ENCODE data around the gene OR7G2. TPM values are rescaled to one million over a fixed set of nuclear protein-coding genes. Genes with fewer than 3 reads are reported as not detected.

The OR7G2 gene
- total RNA-seq, 1 experiment from 2014 or later = not detected

GRCh38 chr19:9075064-9075949 is 32.0 kb downstream of the OR7G2 start:
- POLR2A ChIA-PET = interaction anchor here (0.8 kb wide), 1 partner anchor 21 kb away, joined by 3 read pairs; no protein-coding TSS in a partner anchor
- in situ Hi-C loops (cut with HindIII; ENCODE audit: low pct_unique_long_range_greater_than_20kb, low sequenced_read_pairs) = no loop called here
- ATAC-seq (peak; percentile 95), DNase-seq (ENCODE audit: low read depth, low spot score) (peak; percentile 78)
- intact Hi-C loops (cut with micrococcal nuclease; ENCODE audit: unreplicated experiment) = loop anchor here (10.0 kb wide), 2 partner anchors 261 to 421 kb away; no protein-coding TSS in a partner anchor
- H3K36me3 ChIP-seq (ENCODE audit: control insufficient read depth, insufficient read depth, low read length) = no peaks in the 10 kb centered on the region
- H3K4me1 ChIP-seq (ENCODE audit: control insufficient read depth, insufficient read depth, low read length) = peaks cover 31% of the 10 kb centered on the region
- CTCF ChIA-PET = interaction anchor here (0.6 to 1.2 kb wide), 2 partner anchors 459 to 494 kb away, joined by 3 to 9 read pairs; no protein-coding TSS in a partner anchor
- no peaks in the 10 kb centered on the region for H3K27me3 ChIP-seq (ENCODE audit: control insufficient read depth, insufficient read depth, low read length)
- no peaks in the 10 kb centered on the region for H3K9me3 ChIP-seq (ENCODE audit: control insufficient read depth, insufficient read depth, low read depth, low read length)
- BruUV-seq (replicated peaks) = no TSS peak
- H3K4me3 ChIP-seq (ENCODE audit: low read depth in 2 of 2, low read length in 2 of 2) = no peak overlapping the region
- no peak for TF ChIP-seq CTCF (IDR thresholded peaks at IDR 0.05)
- TF ChIP-seq TCF7L2 (IDR thresholded peaks at IDR 0.05; ENCODE audit: low read depth, low read length) = peak; percentile 98
- peak; percentile 88 for TF ChIP-seq POLR2AphosphoS5 (IDR thresholded peaks at IDR 0.05; ENCODE audit: low read depth, low read length)
- 0 out of 4 replicates have a peak, but pooled peaks of 1 of the 2 experiments have one; percentile 29 for TF ChIP-seq REST (IDR thresholded peaks at IDR 0.05; ENCODE audit: insufficient read depth in 1 of 2, low read depth in 2 of 2, low read length in 1 of 2)
- TF ChIP-seq SIN3A (IDR thresholded peaks at IDR 0.05; ENCODE audit: borderline replicate concordance, insufficient read depth, low read depth, low read length) = 0 out of 2 replicates have a peak, but pooled peaks have one; percentile 43
- peak overlapping the region; percentile 95 for H3K27ac ChIP-seq (ENCODE audit: low read length)

- ChIA-PET CTCF (interaction anchor here (0.6 to 0.7 kb wide), 2 partner anchors 31 to 64 kb away, joined by 3 read pairs; no protein-coding TSS in a partner anchor), POLR2A (interaction anchor here (0.7 kb wide), 1 partner anchor 492 kb away, joined by 4 read pairs; no protein-coding TSS in a partner anchor)
- in situ Hi-C loops (cut with HindIII; ENCODE audit: low pct_unique_long_range_greater_than_20kb, low sequenced_read_pairs) = no loop called here
Observed at GRCh38 chr19:9073806-9074205, 33.5 kb downstream of the OR7G2 start.

More at GRCh38 chr19:9073806-9074205, 33.5 kb downstream of the OR7G2 start:
- BruUV-seq (replicated peaks) = no TSS peak
- H3K36me3 ChIP-seq (ENCODE audit: control insufficient read depth, insufficient read depth, low read length) = no peaks in the 10 kb centered on the region
- H3K4me3 ChIP-seq (ENCODE audit: low read depth in 2 of 2, low read length in 2 of 2) = no peak overlapping the region
- TF ChIP-seq SIN3A (IDR thresholded peaks at IDR 0.05; ENCODE audit: borderline replicate concordance, insufficient read depth, low read depth, low read length) (no peak), REST (IDR thresholded peaks at IDR 0.05; ENCODE audit: insufficient read depth in 1 of 2, low read depth in 2 of 2, low read length in 1 of 2) (no peak), CTCF (IDR thresholded peaks at IDR 0.05) (no peak), POLR2AphosphoS5 (IDR thresholded peaks at IDR 0.05; ENCODE audit: low read depth, low read length) (no peak), TCF7L2 (IDR thresholded peaks at IDR 0.05; ENCODE audit: low read depth, low read length) (no peak)
- peak overlapping the region; percentile 95 for H3K27ac ChIP-seq (ENCODE audit: low read length)
- H3K27me3 ChIP-seq (ENCODE audit: control insufficient read depth, insufficient read depth, low read length) = no peaks in the 10 kb centered on the region
- ATAC-seq (no peak), DNase-seq (ENCODE audit: low read depth, low spot score) (no peak)
- H3K9me3 ChIP-seq (ENCODE audit: control insufficient read depth, insufficient read depth, low read depth, low read length) = no peaks in the 10 kb centered on the region
- peaks cover 35% of the 10 kb centered on the region for H3K4me1 ChIP-seq (ENCODE audit: control insufficient read depth, insufficient read depth, low read length)
- intact Hi-C loops (cut with micrococcal nuclease; ENCODE audit: unreplicated experiment) = loop anchor here (10.0 kb wide), 2 partner anchors 259 to 419 kb away; no protein-coding TSS in a partner anchor
